GM21367 (cell line): ENCODE measurements around the gene LONP1.
"Not testable (repeated sequence)": the region's sequence is repeated elsewhere in the genome, so short reads cannot be mapped to it uniquely, and the experiment has no call there.

Source experiments
- ATAC-seq: cut with Tn5 transposase; IDR thresholded peaks from one replicate; pipeline ENCODE4 v1.9.1; 2021; ENCODE audit not compliant: unreplicated experiment

LONP1 gene

GRCh38 chr19:5719961-5720790 lies at the start of gene LONP1, which contains the start of gene CATSPERD:
LONP1 (minus strand) TSS chr19:5720146; CDS start chr19:5720132, 14 bp downstream.
CATSPERD (plus strand) TSS chr19:5720637; CDS start chr19:5720738, 101 bp downstream.
- ATAC-seq: peak; percentile 81

GRCh38 chr19:5767949-5768348 lies 48.0 kb upstream of the LONP1 start:
- ATAC-seq: no peak

GRCh38 chr19:5765220-5765619 lies 45.3 kb upstream of the LONP1 start:
- ATAC-seq: no peak

GRCh38 chr19:5762608-5763217 lies 42.8 kb upstream of the LONP1 start:
- no peak for ATAC-seq

GRCh38 chr19:5753743-5754142 lies 33.8 kb upstream of the LONP1 start:
- ATAC-seq: no peak

GRCh38 chr19:5751709-5752108 lies 31.8 kb upstream of the LONP1 start:
- no peak for ATAC-seq

GRCh38 chr19:5749505-5749904 lies 29.6 kb upstream of the LONP1 start:
- no peak for ATAC-seq

- ATAC-seq: not testable (repeated sequence)
These were observed 29.0 kb upstream of the LONP1 start for GRCh38 chr19:5748920-5749319.

- not testable (repeated sequence) for ATAC-seq
These were observed 25.1 kb upstream of the LONP1 start for GRCh38 chr19:5744999-5745398.

GRCh38 chr19:5743630-5744029 lies 23.7 kb upstream of the LONP1 start:
- ATAC-seq: no peak

GRCh38 chr19:5742051-5742450 lies 22.1 kb upstream of the LONP1 start:
- no peak for ATAC-seq

- ATAC-seq: no peak
These were observed 18.5 kb upstream of the LONP1 start for GRCh38 chr19:5738423-5738822.

GRCh38 chr19:5733172-5733571 lies 13.2 kb upstream of the LONP1 start:
- not testable (repeated sequence) for ATAC-seq

- ATAC-seq: no peak
These were observed 7.6 kb upstream of the LONP1 start for GRCh38 chr19:5727453-5728050.

- peak; percentile 2 for ATAC-seq
These were observed 529 bp downstream of the LONP1 start for GRCh38 chr19:5719274-5719960.

- no peak for ATAC-seq
These were observed 1.2 kb downstream of the LONP1 start for GRCh38 chr19:5718579-5719273.

GRCh38 chr19:5718037-5718578 lies 1.8 kb downstream of the LONP1 start:
- ATAC-seq: no peak

- no peak for ATAC-seq
These were observed 2.6 kb downstream of the LONP1 start for GRCh38 chr19:5717215-5717935.

GRCh38 chr19:5714816-5715215 lies 5.1 kb downstream of the LONP1 start:
- ATAC-seq: no peak

- no peak for ATAC-seq
These were observed 6.7 kb downstream of the LONP1 start for GRCh38 chr19:5713228-5713627.
